Measurements from ENCODE around the gene RFESD.
"Not testable (repeated sequence)": the region's sequence is repeated elsewhere in the genome, so short reads cannot be mapped to it uniquely, and the experiment has no call there.

The RFESD gene

GRCh38 chr5:95631991-95632675 is 14.4 kb upstream of the RFESD start:
- DNase-seq (ENCODE audit: low read depth) = peak; percentile 47
- H3K4me3 ChIP-seq (ENCODE audit: low read depth, low read length) = no peak overlapping the region
- no peak for TF ChIP-seq MYC (IDR thresholded peaks at IDR 0.05; ENCODE audit: low read depth, low read length)

- not testable (repeated sequence) for DNase-seq (ENCODE audit: low read depth); H3K4me3 ChIP-seq (ENCODE audit: low read depth, low read length)
Observed at GRCh38 chr5:95632942-95633341, 13.6 kb upstream of the RFESD start.

GRCh38 chr5:95633671-95634070 is 12.9 kb upstream of the RFESD start:
- TF ChIP-seq, protein P1, sequence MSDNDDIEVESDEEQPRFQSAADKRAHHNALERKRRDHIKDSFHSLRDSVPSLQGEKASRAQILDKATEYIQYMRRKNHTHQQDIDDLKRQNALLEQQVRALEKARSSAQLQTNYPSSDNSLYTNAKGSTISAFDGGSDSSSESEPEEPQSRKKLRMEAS (IDR thresholded peaks at IDR 0.05; ENCODE audit: low read depth, low read length) = no peak
- TF ChIP-seq POLR2A (IDR thresholded peaks at IDR 0.05; ENCODE audit: extremely low read depth, insufficient read length) = no peak
- TF ChIP-seq MYC (IDR thresholded peaks at IDR 0.05; ENCODE audit: low read depth, low read length) = no peak
- TF ChIP-seq, protein P2, sequence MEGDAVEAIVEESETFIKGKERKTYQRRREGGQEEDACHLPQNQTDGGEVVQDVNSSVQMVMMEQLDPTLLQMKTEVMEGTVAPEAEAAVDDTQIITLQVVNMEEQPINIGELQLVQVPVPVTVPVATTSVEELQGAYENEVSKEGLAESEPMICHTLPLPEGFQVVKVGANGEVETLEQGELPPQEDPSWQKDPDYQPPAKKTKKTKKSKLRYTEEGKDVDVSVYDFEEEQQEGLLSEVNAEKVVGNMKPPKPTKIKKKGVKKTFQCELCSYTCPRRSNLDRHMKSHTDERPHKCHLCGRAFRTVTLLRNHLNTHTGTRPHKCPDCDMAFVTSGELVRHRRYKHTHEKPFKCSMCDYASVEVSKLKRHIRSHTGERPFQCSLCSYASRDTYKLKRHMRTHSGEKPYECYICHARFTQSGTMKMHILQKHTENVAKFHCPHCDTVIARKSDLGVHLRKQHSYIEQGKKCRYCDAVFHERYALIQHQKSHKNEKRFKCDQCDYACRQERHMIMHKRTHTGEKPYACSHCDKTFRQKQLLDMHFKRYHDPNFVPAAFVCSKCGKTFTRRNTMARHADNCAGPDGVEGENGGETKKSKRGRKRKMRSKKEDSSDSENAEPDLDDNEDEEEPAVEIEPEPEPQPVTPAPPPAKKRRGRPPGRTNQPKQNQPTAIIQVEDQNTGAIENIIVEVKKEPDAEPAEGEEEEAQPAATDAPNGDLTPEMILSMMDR (IDR thresholded peaks at IDR 0.05; ENCODE audit: low read depth, low read length) = no peak
- DNase-seq (ENCODE audit: low read depth) = no peak
- no peak overlapping the region for H3K4me3 ChIP-seq (ENCODE audit: low read depth, low read length)

DNA sequence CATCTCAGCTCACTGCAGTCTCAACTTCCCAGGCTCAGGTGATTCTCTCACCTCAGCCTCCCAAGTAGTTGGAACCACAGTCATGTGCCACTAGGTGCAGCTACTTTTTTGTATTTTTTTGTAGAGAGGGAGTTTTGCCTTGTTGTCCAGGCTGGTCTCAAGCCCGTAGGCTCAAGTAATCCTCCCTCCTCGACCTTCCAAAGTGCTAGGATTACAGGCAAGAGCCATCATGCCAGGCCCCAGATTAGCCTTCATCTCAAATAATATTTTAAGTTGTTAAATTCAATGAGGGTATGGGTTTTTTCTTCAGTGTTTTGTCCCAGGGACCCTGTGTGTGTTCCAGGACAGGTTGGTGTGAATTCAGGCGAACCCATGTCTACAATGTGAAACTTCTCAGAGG is 12.5 kb upstream of the RFESD start:
- DNase-seq (ENCODE audit: low read depth) = no peak
- H3K4me3 ChIP-seq (ENCODE audit: low read depth, low read length) = no peak overlapping the region
- TF ChIP-seq MYC (IDR thresholded peaks at IDR 0.05; ENCODE audit: low read depth, low read length) (no peak), POLR2A (IDR thresholded peaks at IDR 0.05; ENCODE audit: extremely low read depth, insufficient read length) (no peak)
- TF ChIP-seq, protein P2 (IDR thresholded peaks at IDR 0.05; ENCODE audit: low read depth, low read length) = no peak

DNA sequence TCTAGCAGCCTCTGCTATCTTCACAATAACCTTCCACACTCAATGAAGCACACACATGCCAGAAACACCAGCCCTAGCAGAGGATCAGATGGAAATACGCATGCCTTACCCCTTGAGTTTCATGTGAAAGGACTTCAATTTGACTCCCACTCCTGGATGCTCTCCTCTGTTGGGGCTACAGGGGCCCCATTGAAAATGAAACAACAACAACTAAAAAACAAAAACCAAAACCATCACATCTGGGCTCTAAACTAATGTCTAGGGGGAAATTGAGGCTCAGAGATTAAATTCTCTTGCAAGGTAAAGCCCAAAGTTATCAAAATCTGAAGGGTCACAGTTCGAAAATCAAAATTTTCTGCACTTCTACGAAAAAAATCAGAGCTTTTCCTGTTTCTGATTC is 7.9 kb upstream of the RFESD start:
- no peak overlapping the region for H3K4me3 ChIP-seq (ENCODE audit: low read depth, low read length)
- no peak for TF ChIP-seq POLR2A (IDR thresholded peaks at IDR 0.05; ENCODE audit: extremely low read depth, insufficient read length)
- no peak for DNase-seq (ENCODE audit: low read depth)

- no peak for DNase-seq (ENCODE audit: low read depth)
- no peak overlapping the region for H3K4me3 ChIP-seq (ENCODE audit: low read depth, low read length)
- TF ChIP-seq MYC (IDR thresholded peaks at IDR 0.05; ENCODE audit: low read depth, low read length) (no peak), POLR2A (IDR thresholded peaks at IDR 0.05; ENCODE audit: extremely low read depth, insufficient read length) (no peak)
- TF ChIP-seq, protein P2 (IDR thresholded peaks at IDR 0.05; ENCODE audit: low read depth, low read length) = no peak
- TF ChIP-seq, protein P1 (IDR thresholded peaks at IDR 0.05; ENCODE audit: low read depth, low read length) = no peak
Observed at GRCh38 chr5:95641741-95642220, 4.8 kb upstream of the RFESD start.

DNA sequence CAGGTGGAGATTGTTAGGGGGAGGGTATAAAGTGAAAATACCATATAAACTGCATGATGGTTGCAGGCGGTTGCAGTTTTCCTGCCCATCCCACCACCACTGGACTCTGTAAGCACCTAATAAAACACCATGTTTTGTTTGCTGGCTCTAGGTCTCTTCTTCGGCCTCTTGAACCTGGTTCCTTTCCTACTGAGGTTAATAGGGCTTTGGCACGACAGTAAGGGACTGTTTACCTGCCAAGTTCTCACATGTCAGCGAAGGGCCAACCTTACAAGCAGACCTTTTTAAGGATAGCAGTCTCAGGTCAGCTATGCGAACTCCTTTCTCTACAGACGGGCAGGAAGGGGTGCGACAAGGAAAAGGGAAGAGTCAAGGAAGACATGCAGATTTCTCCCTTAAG is 3.4 kb upstream of the RFESD start:
- no peak for DNase-seq (ENCODE audit: low read depth)
- H3K4me3 ChIP-seq (ENCODE audit: low read depth, low read length) = no peak overlapping the region
- TF ChIP-seq, protein P1 (IDR thresholded peaks at IDR 0.05; ENCODE audit: low read depth, low read length) = no peak
- no peak for TF ChIP-seq POLR2A (IDR thresholded peaks at IDR 0.05; ENCODE audit: extremely low read depth, insufficient read length)

DNA sequence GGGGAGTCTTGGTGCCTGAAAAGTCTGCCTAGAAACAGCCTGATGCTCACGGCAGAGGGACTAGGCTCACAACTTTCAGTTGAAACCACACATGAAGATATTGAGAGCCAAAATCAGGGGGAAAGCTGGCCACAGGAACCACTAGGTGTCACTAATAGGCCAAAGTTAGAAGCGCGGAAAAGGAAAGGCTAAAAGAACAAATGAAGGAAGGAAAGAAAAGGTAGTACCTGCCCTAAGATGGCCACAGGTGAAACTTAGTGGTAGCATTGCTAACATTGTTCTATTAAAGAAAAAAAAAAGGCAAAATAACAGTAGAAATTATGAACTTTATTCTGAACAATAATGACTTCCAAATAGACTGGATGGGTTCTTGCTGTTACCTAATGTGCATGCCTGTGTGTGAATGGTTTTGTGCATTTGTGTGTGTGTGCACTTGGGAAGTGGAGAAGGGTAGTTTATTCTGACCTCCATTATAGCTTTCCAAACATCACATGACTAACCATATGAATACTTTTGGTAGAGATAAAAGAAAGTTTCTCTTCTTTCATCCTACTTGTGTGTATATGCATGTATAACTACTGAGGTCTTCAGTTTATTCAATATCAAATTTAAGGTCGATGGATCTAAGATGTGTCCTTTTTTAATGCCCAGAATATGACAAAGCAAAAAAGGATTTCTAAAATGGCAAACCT is 2.1 kb upstream of the RFESD start:
- peak; percentile 71 for DNase-seq (ENCODE audit: low read depth)
- TF ChIP-seq, protein P2 (IDR thresholded peaks at IDR 0.05; ENCODE audit: low read depth, low read length) = peak; percentile 72
- no peak for TF ChIP-seq POLR2A (IDR thresholded peaks at IDR 0.05; ENCODE audit: extremely low read depth, insufficient read length)
- H3K4me3 ChIP-seq (ENCODE audit: low read depth, low read length) = no peak overlapping the region

- not testable (repeated sequence) for H3K4me3 ChIP-seq (ENCODE audit: low read depth, low read length); DNase-seq (ENCODE audit: low read depth)
Observed at GRCh38 chr5:95646226-95646568, 380 bp upstream of the RFESD start.
